ENCODE data around the gene E2F1. TPM values are rescaled to one million over a fixed set of nuclear protein-coding genes. Genes with fewer than 3 reads are reported as not detected.

Gene E2F1
- total RNA-seq, 1 donor from 2014 or later, result 66.0 TPM

DNA sequence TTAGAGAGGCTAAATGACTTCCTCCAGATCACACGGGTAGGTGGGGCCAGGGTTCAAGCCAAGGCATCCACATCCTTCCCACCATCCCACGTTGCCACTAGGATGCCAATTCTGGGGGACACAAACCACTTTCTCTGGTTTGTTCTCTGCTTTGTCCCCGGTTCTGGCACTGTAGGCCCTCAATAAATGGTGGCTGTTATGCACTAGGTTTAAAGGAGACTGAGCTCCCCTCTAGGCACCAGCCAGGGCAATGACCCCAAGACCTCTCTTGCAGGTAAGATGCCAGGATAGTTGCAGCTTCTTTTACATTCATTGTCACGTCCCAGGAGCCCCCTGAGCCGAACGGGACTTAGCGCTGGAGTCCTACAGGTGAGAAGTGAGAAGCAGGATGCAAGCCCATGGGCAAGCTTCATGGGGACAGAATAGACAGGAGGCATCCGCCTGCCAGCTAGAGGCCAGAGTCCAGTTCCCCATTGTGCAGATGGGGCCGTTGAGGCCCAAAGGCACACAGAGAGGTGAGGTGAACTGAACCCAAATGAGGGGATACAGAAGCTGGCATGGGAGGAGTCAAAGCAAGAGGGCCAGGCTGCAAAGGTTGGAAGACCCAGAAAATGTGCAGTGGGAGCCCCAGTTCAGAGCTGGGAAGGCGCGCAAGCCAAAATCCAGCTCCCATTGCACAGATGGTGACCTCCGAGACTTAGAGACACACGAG lies 33.2 kb upstream of the E2F1 start:
- Mint-ChIP-seq H3K27ac (ENCODE audit: unreplicated experiment) (peak overlapping the region; percentile 93), H3K4me1 (ENCODE audit: low read depth, unreplicated experiment) (peaks cover 5% of the 10 kb centered on the region)
- TF ChIP-seq CTCF (IDR thresholded peaks at IDR 0.05; ENCODE audit: partially characterized antibody, unreplicated experiment), result no peak

DNA sequence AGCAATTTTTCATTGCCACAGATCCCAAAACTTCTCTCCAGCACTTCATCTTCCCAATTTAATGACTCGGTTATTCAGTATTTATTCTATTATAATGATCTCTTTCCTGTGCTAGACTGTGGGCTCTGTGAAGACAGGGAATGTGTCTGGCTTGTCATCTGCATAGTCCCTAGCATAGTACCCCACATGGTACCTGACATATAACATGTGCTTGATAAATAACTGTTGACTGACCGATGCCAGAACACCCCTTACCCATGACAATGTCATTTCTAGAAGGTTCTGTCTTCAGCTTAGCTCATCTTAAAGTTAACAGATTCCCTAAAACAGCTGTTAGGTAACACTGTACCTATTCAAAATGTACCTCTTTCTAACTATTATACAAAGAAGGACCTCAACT lies 30.3 kb upstream of the E2F1 start:
- Mint-ChIP-seq H3K4me3 (ENCODE audit: unreplicated experiment) (no peak overlapping the region), H3K4me1 (ENCODE audit: low read depth, unreplicated experiment) (peaks cover 12% of the 10 kb centered on the region), H3K36me3 (ENCODE audit: unreplicated experiment) (peaks cover 4% of the 10 kb centered on the region), H3K27ac (ENCODE audit: unreplicated experiment) (no peak overlapping the region), H3K27me3 (ENCODE audit: unreplicated experiment) (peaks cover 12% of the 10 kb centered on the region), H3K9me3 (ENCODE audit: unreplicated experiment) (peaks cover 10% of the 10 kb centered on the region)
- no peak for DNase-seq
- TF ChIP-seq CTCF (IDR thresholded peaks at IDR 0.05; ENCODE audit: partially characterized antibody, unreplicated experiment), result no peak

More for the DNA sequence above, 33.2 kb upstream of the E2F1 start:
- Mint-ChIP-seq H3K4me3 (ENCODE audit: unreplicated experiment) (peak overlapping the region; percentile 84), H3K27me3 (ENCODE audit: unreplicated experiment) (peaks cover 9% of the 10 kb centered on the region), H3K36me3 (ENCODE audit: unreplicated experiment) (peaks cover 4% of the 10 kb centered on the region), H3K9me3 (ENCODE audit: unreplicated experiment) (peaks cover 10% of the 10 kb centered on the region)
- no peak for DNase-seq

GRCh38 chr20:33713865-33714367 lies 27.7 kb upstream of the E2F1 start:
- H3K27me3 Mint-ChIP-seq (ENCODE audit: unreplicated experiment), result peaks cover 6% of the 10 kb centered on the region

DNA sequence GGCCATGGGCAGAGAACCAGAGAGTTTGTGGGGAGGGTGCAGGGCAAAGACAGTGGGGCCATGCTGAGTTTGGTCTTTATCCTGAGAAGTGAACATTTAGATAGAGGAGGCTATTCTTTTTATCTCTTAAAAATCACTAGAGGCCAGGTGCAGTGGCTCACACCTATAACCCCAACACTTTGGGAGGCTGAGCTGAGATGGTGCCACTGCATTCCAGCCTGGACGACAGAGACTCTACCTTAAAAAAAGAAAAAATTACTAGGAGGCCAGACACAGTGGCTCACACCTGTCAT lies 25.2 kb upstream of the E2F1 start:
- Mint-ChIP-seq H3K36me3 (ENCODE audit: unreplicated experiment) (no peaks in the 10 kb centered on the region), H3K27ac (ENCODE audit: unreplicated experiment) (no peak overlapping the region), H3K4me1 (ENCODE audit: low read depth, unreplicated experiment) (peaks cover 15% of the 10 kb centered on the region), H3K9me3 (ENCODE audit: unreplicated experiment) (no peaks in the 10 kb centered on the region), H3K27me3 (ENCODE audit: unreplicated experiment) (peaks cover 6% of the 10 kb centered on the region), H3K4me3 (ENCODE audit: unreplicated experiment) (no peak overlapping the region)
- DNase-seq, result no peak
- no peak for TF ChIP-seq CTCF (IDR thresholded peaks at IDR 0.05; ENCODE audit: partially characterized antibody, unreplicated experiment)

More at GRCh38 chr20:33713865-33714367, 27.7 kb upstream of the E2F1 start:
- H3K4me3 Mint-ChIP-seq (ENCODE audit: unreplicated experiment), result no peak overlapping the region
- no peaks in the 10 kb centered on the region for H3K9me3 Mint-ChIP-seq (ENCODE audit: unreplicated experiment)
- no peak for DNase-seq
- peaks cover 15% of the 10 kb centered on the region for H3K4me1 Mint-ChIP-seq (ENCODE audit: low read depth, unreplicated experiment)
- H3K27ac Mint-ChIP-seq (ENCODE audit: unreplicated experiment), result no peak overlapping the region
- H3K36me3 Mint-ChIP-seq (ENCODE audit: unreplicated experiment), result no peaks in the 10 kb centered on the region
- TF ChIP-seq CTCF (IDR thresholded peaks at IDR 0.05; ENCODE audit: partially characterized antibody, unreplicated experiment), result no peak

GRCh38 chr20:33710681-33711445 lies 24.7 kb upstream of the E2F1 start:
- Mint-ChIP-seq H3K4me3 (ENCODE audit: unreplicated experiment) (peak overlapping the region; percentile 13), H3K4me1 (ENCODE audit: low read depth, unreplicated experiment) (peaks cover 15% of the 10 kb centered on the region), H3K27ac (ENCODE audit: unreplicated experiment) (no peak overlapping the region), H3K36me3 (ENCODE audit: unreplicated experiment) (no peaks in the 10 kb centered on the region), H3K9me3 (ENCODE audit: unreplicated experiment) (no peaks in the 10 kb centered on the region), H3K27me3 (ENCODE audit: unreplicated experiment) (peaks cover 3% of the 10 kb centered on the region)
- TF ChIP-seq CTCF (IDR thresholded peaks at IDR 0.05; ENCODE audit: partially characterized antibody, unreplicated experiment), result no peak
- no peak for DNase-seq

Data from glutamatergic neuron (in vitro differentiated cells).